Measurements from ENCODE around the gene PSTPIP1. TPM values are rescaled to one million over a fixed set of nuclear protein-coding genes. Genes with fewer than 3 reads are reported as not detected.
A peak's percentile ranks its signal among the peaks of the same experiment; 100 is the strongest.

PSTPIP1 gene
- total RNA-seq, 1 donor from 2014 or later: 16.0 TPM

GRCh38 chr15:77010857-77011256 lies 15.9 kb downstream of the PSTPIP1 start:
- no peak overlapping the region for H3K4me3 ChIP-seq
- TF ChIP-seq, protein P1, sequence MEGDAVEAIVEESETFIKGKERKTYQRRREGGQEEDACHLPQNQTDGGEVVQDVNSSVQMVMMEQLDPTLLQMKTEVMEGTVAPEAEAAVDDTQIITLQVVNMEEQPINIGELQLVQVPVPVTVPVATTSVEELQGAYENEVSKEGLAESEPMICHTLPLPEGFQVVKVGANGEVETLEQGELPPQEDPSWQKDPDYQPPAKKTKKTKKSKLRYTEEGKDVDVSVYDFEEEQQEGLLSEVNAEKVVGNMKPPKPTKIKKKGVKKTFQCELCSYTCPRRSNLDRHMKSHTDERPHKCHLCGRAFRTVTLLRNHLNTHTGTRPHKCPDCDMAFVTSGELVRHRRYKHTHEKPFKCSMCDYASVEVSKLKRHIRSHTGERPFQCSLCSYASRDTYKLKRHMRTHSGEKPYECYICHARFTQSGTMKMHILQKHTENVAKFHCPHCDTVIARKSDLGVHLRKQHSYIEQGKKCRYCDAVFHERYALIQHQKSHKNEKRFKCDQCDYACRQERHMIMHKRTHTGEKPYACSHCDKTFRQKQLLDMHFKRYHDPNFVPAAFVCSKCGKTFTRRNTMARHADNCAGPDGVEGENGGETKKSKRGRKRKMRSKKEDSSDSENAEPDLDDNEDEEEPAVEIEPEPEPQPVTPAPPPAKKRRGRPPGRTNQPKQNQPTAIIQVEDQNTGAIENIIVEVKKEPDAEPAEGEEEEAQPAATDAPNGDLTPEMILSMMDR (IDR thresholded peaks at IDR 0.05): no peak
- no peak for ATAC-seq
- no peak for DNase-seq
- no peaks in the 10 kb centered on the region for H3K4me1 ChIP-seq
- H3K27me3 ChIP-seq: no peaks in the 10 kb centered on the region
- H3K36me3 ChIP-seq: no peaks in the 10 kb centered on the region
- intact Hi-C loops (cut with DNase I): no loop called here
- no peaks in the 10 kb centered on the region for H3K9me3 ChIP-seq
- H3K27ac ChIP-seq: no peak overlapping the region

DNA sequence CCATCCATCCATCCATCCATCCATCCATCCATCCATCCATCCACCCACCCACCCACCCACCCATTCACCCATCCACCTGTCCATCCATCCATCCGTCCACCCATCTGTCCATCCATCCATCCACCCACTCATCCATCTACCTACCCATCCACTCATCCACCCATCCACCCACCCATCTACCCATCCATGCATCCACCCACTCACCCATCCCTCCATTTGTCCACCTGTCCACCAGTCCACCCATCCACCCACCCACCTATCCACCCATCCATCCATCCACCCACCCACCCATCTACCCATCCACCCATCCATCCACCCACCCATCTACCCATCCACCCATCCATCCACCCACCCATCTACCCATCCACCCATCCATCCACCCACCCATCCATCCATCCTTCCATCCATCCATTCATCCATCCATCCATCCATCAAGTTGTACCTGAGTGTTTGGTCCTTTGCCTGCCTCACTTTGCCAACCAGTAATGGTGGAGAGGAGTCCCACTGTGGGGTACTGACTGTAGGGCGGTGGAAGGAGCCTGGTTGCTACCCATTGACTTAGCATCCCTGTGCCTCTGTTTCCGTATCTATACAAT lies 17.3 kb downstream of the PSTPIP1 start:
- no peaks in the 10 kb centered on the region for H3K36me3 ChIP-seq
- TF ChIP-seq, protein P1 (IDR thresholded peaks at IDR 0.05): no peak
- DNase-seq (no peak), ATAC-seq (no peak)
- intact Hi-C loops (cut with DNase I): no loop called here
- H3K9me3 ChIP-seq: no peaks in the 10 kb centered on the region
- H3K4me1 ChIP-seq: no peaks in the 10 kb centered on the region
- no peak overlapping the region for H3K27ac ChIP-seq
- no peak overlapping the region for H3K4me3 ChIP-seq
- no peaks in the 10 kb centered on the region for H3K27me3 ChIP-seq

DNA sequence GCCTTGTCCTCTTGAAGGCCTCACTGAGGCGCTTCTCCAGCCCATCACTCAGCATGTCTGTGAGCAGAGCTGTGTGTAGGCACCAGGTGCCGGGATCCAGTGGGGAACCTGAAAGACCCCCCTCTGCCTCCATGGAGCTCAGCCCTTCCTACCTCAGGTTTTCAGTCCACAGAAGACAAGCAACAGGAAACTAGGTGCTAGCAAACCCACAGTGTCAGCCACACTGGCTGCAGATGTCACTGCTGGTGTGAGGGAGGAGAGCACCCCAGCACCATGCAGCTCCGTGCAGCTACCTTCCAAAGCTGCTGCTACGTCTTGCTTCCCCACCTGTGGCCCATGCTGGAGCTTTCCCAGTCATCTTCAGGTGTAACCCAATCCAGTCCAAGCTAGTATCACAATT lies 17.9 kb downstream of the PSTPIP1 start:
- TF ChIP-seq, protein P1 (IDR thresholded peaks at IDR 0.05): no peak
- Histone ChIP-seq H3K36me3 (no peaks in the 10 kb centered on the region), H3K9me3 (no peaks in the 10 kb centered on the region), H3K4me1 (no peaks in the 10 kb centered on the region), H3K4me3 (no peak overlapping the region), H3K27ac (no peak overlapping the region), H3K27me3 (no peaks in the 10 kb centered on the region)
- DNase-seq: no peak
- intact Hi-C loops (cut with DNase I): no loop called here
- ATAC-seq: no peak

- no peak overlapping the region for H3K27ac ChIP-seq
- TF ChIP-seq, protein P1 (IDR thresholded peaks at IDR 0.05): no peak
- ATAC-seq (peak; percentile 5), DNase-seq (no peak)
- no peaks in the 10 kb centered on the region for H3K4me1 ChIP-seq
- intact Hi-C loops (cut with DNase I): no loop called here
- no peaks in the 10 kb centered on the region for H3K36me3 ChIP-seq
- H3K9me3 ChIP-seq: no peaks in the 10 kb centered on the region
- no peak overlapping the region for H3K4me3 ChIP-seq
- H3K27me3 ChIP-seq: no peaks in the 10 kb centered on the region
Measured at GRCh38 chr15:77013776-77014131, 18.8 kb downstream of the PSTPIP1 start.

DNA sequence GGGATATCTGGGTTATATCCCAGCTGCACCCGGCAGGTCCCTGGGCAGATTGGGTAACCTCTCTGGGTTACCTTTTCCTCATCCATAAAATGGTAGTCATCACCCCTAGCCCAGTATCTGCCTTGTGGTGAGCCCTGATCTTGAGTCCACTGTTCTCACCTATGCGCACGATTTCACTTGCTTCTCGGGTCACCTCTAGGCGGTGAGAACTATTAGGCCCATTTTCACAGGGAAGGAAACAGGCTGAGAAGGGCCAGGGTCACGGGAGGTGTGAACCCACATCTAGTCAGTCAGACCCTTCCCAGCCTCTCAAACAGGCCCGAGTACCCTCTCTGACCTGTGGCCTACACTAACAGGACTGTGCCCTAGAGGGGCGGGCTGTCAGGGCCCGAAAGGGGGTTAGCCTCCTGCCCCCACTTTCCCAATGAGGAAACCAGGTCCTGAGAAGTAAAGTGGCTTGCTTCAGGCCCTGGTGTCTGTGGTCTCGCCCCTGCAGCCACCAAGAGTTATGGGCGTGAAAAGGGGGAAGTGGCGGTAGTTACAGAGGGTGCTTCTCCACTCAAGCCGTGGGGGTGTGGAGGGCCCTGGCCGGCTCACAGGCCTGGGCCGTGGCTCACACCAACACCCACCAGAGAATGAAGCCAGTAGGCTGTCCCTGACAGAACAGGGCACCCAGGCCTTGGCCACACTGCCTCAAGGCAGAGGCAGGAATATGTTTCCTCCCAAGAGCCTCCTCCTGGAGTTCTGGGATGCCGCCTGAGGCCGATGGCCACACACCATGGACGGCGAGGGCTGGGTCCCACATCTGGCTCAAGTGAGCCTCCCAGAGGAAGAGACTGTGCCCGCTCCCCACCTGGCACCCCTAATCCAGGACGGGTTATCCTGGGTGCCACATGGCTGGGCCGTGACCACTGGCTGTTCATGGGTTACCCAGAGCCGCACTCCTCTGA lies 19.5 kb downstream of the PSTPIP1 start:
- Histone ChIP-seq H3K36me3 (no peaks in the 10 kb centered on the region), H3K27me3 (no peaks in the 10 kb centered on the region), H3K27ac (peak overlapping the region; percentile 58), H3K4me1 (no peaks in the 10 kb centered on the region), H3K4me3 (no peak overlapping the region), H3K9me3 (no peaks in the 10 kb centered on the region)
- peak; percentile 84 for ATAC-seq
- peak; percentile 77 for DNase-seq
- TF ChIP-seq, protein P1 (IDR thresholded peaks at IDR 0.05): no peak
- intact Hi-C loops (cut with DNase I): no loop called here

All from upper lobe of right lung (tissue), 1 donor.